ENCODE data around the gene BOK. TPM values are rescaled to one million over a fixed set of nuclear protein-coding genes. Genes with fewer than 3 reads are reported as not detected.

BOK gene
- total RNA-seq, 1 experiment from 2014 or later = 41.5 TPM

DNA sequence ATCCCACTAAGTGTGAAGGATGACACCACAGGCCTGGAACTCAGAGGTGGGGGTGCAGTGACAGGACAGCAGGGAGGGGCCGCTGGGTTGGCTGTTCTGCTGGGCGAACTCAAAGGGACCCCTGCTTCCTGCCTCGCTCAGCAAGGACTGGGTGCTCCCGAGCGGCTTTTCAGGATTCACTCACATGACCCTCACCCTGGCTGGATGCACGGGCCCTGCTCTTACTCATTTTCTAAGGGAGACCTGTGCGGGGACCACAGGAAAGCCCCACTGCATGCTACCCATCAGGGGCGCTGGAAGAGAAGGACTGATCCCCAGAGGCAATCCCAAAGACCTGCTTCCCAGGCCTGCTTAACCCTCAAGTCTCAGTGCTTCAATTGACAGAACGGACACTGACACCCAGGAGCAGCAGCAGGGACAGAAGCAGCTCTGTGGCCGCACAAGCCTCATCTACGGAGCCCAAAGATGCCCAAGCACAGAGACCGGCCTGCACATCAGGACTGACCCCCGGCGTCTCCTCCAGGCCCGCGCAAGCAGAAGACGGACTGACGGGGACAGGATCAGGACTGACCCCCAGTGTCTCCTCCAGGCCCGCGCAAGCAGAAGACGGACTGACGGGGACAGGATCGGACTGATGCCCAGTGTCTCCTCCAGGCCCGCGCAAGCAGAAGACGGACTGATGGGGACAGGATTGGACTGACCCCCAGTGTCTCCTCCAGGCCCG, 48.8 kb downstream of the BOK start:
- no peak for ATAC-seq

More for the DNA sequence above, 48.8 kb downstream of the BOK start:
- ChIA-PET RAD21 (ENCODE audit: low non-redundant PET in 1 of 2, low total read pairs in 2 of 2, uncharacterized antibody in 2 of 2, unreplicated experiment in 2 of 2) (no interaction called here), CTCF (no interaction called here), POLR2A (no interaction called here)
- peaks cover 0 to 3% of the 10 kb centered on the region in 2 experiments; a peak in 1 of 4 replicates for H3K4me1 ChIP-seq (ENCODE audit: control insufficient read depth in 1 of 2, insufficient read depth in 2 of 2, low read length in 2 of 2)
- intact Hi-C loops (cut with micrococcal nuclease) = no loop called here
- H3K9ac ChIP-seq (ENCODE audit: low read length) = no peak overlapping the region
- no peak overlapping the region for H3K27ac ChIP-seq (ENCODE audit: low read depth, low read length)
- no peaks in the 10 kb centered on the region for H3K9me2 ChIP-seq (ENCODE audit: insufficient read depth)
- peaks cover 34% of the 10 kb centered on the region for H3K79me2 ChIP-seq (ENCODE audit: insufficient read depth, low read length)
- no peak overlapping the region for H3K4me2 ChIP-seq (ENCODE audit: low read length)
- H3K9me3 ChIP-seq (ENCODE audit: control insufficient read depth in 1 of 2, insufficient read depth in 1 of 2, low read depth in 1 of 2, low read length in 2 of 2) = no peaks in the 10 kb centered on the region
- no peak overlapping the region for H3K4me3 ChIP-seq (replicated peaks in 1 of 2; ENCODE audit: low read depth in 1 of 2, low read length in 2 of 2)
- H4K20me1 ChIP-seq (ENCODE audit: insufficient read depth) = no peaks in the 10 kb centered on the region
- H3K27me3 ChIP-seq (ENCODE audit: insufficient read depth, low read length) = no peaks in the 10 kb centered on the region
- BruUV-seq (replicated peaks) = no TSS peak
- DNase-seq (ENCODE audit: low read depth, low spot score) = no peak
- no peak overlapping the region for H2AFZ ChIP-seq (ENCODE audit: low read depth, low read length, poor library complexity, severe bottlenecking)
- H3K36me3 ChIP-seq (ENCODE audit: control insufficient read depth in 1 of 2, insufficient read depth in 2 of 2, low read length in 2 of 2) = peaks cover 3 to 11% of the 10 kb centered on the region in 2 experiments; a peak in 3 of 4 replicates
- TF ChIP-seq, protein P1, sequence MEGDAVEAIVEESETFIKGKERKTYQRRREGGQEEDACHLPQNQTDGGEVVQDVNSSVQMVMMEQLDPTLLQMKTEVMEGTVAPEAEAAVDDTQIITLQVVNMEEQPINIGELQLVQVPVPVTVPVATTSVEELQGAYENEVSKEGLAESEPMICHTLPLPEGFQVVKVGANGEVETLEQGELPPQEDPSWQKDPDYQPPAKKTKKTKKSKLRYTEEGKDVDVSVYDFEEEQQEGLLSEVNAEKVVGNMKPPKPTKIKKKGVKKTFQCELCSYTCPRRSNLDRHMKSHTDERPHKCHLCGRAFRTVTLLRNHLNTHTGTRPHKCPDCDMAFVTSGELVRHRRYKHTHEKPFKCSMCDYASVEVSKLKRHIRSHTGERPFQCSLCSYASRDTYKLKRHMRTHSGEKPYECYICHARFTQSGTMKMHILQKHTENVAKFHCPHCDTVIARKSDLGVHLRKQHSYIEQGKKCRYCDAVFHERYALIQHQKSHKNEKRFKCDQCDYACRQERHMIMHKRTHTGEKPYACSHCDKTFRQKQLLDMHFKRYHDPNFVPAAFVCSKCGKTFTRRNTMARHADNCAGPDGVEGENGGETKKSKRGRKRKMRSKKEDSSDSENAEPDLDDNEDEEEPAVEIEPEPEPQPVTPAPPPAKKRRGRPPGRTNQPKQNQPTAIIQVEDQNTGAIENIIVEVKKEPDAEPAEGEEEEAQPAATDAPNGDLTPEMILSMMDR (IDR thresholded peaks at IDR 0.05 in 2 of 3, conservative IDR thresholded peaks at IDR 0.05 in 1 of 3; ENCODE audit: borderline replicate concordance in 1 of 3, insufficient read depth in 1 of 3, low read depth in 2 of 3, low read length in 2 of 3) = no peak
- TF ChIP-seq RAD21 (IDR thresholded peaks at IDR 0.05; ENCODE audit: low read depth) (no peak), ELF1 (IDR thresholded peaks at IDR 0.05; ENCODE audit: borderline replicate concordance, low read depth) (no peak), POLR2A (IDR thresholded peaks at IDR 0.05; ENCODE audit: borderline replicate concordance, extremely low read depth, insufficient read depth, insufficient read length) (no peak), EZH2phosphoT487 (IDR thresholded peaks at IDR 0.05; ENCODE audit: borderline replicate concordance) (no peak)
- TF ChIP-seq, protein P2, sequence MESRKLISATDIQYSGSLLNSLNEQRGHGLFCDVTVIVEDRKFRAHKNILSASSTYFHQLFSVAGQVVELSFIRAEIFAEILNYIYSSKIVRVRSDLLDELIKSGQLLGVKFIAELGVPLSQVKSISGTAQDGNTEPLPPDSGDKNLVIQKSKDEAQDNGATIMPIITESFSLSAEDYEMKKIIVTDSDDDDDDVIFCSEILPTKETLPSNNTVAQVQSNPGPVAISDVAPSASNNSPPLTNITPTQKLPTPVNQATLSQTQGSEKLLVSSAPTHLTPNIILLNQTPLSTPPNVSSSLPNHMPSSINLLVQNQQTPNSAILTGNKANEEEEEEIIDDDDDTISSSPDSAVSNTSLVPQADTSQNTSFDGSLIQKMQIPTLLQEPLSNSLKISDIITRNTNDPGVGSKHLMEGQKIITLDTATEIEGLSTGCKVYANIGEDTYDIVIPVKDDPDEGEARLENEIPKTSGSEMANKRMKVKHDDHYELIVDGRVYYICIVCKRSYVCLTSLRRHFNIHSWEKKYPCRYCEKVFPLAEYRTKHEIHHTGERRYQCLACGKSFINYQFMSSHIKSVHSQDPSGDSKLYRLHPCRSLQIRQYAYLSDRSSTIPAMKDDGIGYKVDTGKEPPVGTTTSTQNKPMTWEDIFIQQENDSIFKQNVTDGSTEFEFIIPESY (IDR thresholded peaks at IDR 0.05; ENCODE audit: extremely low read depth, insufficient replicate concordance, low read length) = no peak

All from HCT116 (cell line).